NB4 (cell line): ENCODE data around the gene ADAMTS8.

Experiments used
- POLR2A ChIP-seq: IDR thresholded peaks from 2 replicates; pipeline ENCODE4 v1.6.1; 2011; ENCODE audit warnings: mild to moderate bottlenecking; ENCODE audit not compliant: insufficient read length; ENCODE audit errors: extremely low read depth
- TF ChIP-seq, protein P1 (sequence below): IDR thresholded peaks from one replicate; pipeline ENCODE4 v1.5.1; 2012; ENCODE audit warnings: low read depth, low read length

DNA sequence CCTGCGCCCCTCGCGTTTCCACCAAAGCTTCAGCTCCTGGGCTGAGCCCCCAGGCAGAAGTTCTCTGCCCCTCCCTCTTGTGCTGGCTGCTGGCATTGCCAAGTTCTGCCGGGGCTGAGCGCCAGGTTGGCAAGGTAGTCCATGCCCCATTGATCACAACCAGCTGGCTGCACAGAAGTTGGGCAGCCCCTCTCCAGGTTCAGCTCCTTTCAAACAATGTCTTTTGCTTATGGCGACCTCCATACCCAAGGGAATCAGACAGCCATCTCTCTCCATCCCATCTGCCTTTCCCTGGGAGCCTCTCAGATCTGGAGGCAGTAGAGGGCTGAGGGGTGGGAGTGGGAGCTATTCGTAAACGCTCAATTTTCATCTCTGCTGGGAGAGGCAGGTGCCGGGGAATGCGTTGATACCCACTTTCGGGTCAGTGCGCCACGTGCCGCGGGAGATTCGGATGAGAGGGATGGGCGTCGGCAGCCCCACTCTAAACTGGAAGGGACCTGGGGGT is 1.5 kb downstream of the ADAMTS8 start:
- TF ChIP-seq, protein P1, sequence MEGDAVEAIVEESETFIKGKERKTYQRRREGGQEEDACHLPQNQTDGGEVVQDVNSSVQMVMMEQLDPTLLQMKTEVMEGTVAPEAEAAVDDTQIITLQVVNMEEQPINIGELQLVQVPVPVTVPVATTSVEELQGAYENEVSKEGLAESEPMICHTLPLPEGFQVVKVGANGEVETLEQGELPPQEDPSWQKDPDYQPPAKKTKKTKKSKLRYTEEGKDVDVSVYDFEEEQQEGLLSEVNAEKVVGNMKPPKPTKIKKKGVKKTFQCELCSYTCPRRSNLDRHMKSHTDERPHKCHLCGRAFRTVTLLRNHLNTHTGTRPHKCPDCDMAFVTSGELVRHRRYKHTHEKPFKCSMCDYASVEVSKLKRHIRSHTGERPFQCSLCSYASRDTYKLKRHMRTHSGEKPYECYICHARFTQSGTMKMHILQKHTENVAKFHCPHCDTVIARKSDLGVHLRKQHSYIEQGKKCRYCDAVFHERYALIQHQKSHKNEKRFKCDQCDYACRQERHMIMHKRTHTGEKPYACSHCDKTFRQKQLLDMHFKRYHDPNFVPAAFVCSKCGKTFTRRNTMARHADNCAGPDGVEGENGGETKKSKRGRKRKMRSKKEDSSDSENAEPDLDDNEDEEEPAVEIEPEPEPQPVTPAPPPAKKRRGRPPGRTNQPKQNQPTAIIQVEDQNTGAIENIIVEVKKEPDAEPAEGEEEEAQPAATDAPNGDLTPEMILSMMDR: no peak
- no peak for TF ChIP-seq POLR2A
